NB4 (cell line): ENCODE data around the gene METTL26.

Experiments
- DNase-seq: peaks from one replicate; pipeline ENCODE4 v3.0.0; 2010; ENCODE audit warnings: low read depth
- H3K4me3 ChIP-seq: one replicate; pipeline ENCODE4 v1.5.1; 2011; ENCODE audit warnings: mild to moderate bottlenecking, low read depth, low read length, moderate library complexity
- CTCF ChIP-seq: IDR thresholded peaks from one replicate; pipeline ENCODE4 v1.5.1; 2012; ENCODE audit warnings: low read depth, low read length
- MYC ChIP-seq: IDR thresholded peaks from 2 replicates; pipeline ENCODE4 v1.6.1; 2011; ENCODE audit warnings: low read depth, low read length
- POLR2A ChIP-seq: IDR thresholded peaks from 2 replicates; pipeline ENCODE4 v1.6.1; 2011; ENCODE audit warnings: mild to moderate bottlenecking; ENCODE audit not compliant: insufficient read length; ENCODE audit errors: extremely low read depth
- TF ChIP-seq, protein P1 (sequence below): IDR thresholded peaks from 2 replicates; pipeline ENCODE4 v1.6.1; 2011; ENCODE audit warnings: low read depth, low read length

Gene METTL26

GRCh38 chr16:678209-678857 is 42.2 kb upstream of the METTL26 start:
- no peak for TF ChIP-seq MYC
- no peak for TF ChIP-seq POLR2A
- TF ChIP-seq CTCF: no peak
- TF ChIP-seq, protein P1, sequence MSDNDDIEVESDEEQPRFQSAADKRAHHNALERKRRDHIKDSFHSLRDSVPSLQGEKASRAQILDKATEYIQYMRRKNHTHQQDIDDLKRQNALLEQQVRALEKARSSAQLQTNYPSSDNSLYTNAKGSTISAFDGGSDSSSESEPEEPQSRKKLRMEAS: no peak
- H3K4me3 ChIP-seq: no peak overlapping the region
- DNase-seq: no peak

GRCh38 chr16:677316-678190 is 41.4 kb upstream of the METTL26 start:
- no peak overlapping the region for H3K4me3 ChIP-seq
- no peak for DNase-seq
- TF ChIP-seq POLR2A (no peak), CTCF (no peak), MYC (no peak)
- TF ChIP-seq, protein P1: no peak

GRCh38 chr16:676913-677312 is 40.8 kb upstream of the METTL26 start:
- H3K4me3 ChIP-seq: no peak overlapping the region
- DNase-seq: no peak
- TF ChIP-seq MYC (no peak), POLR2A (no peak), CTCF (no peak)
- TF ChIP-seq, protein P1: no peak

DNA sequence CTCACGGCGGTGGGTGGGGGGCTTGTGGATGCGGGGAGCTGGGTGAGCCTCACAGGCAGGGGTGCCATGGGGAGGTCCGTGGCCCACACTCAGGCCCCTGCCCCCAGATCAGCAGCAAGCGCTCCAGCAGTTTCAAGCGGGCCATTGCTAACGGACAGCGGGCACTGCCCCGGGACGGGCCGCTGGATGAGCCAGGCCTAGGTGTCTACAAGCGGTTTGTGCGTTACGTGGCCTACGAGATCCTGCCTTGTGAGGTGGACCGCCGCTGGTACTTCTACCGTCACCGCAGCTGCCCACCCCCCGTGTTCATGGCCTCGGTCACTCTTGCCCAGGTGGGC is 40.4 kb upstream of the METTL26 start:
- H3K4me3 ChIP-seq: no peak overlapping the region
- TF ChIP-seq CTCF (no peak), MYC (no peak), POLR2A (no peak)
- TF ChIP-seq, protein P1: no peak
- DNase-seq: no peak

GRCh38 chr16:675884-676564 is 39.9 kb upstream of the METTL26 start:
- no peak for DNase-seq
- H3K4me3 ChIP-seq: no peak overlapping the region

More at GRCh38 chr16:675884-676564, 39.9 kb upstream of the METTL26 start:
- TF ChIP-seq, protein P1: no peak
- TF ChIP-seq CTCF (no peak), POLR2A (no peak), MYC (no peak)
